ENCODE data around the gene HNRNPUL1. TPM values are rescaled to one million over a fixed set of nuclear protein-coding genes. Genes with fewer than 3 reads are reported as not detected.
"Not testable (repeated sequence)": the region's sequence is repeated elsewhere in the genome, so short reads cannot be mapped to it uniquely, and the experiment has no call there.

HNRNPUL1 gene
- total RNA-seq, 2 experiments from 2014 or later, result 194 to 360 TPM

GRCh38 chr19:41226874-41227390 lies 37.2 kb upstream of the HNRNPUL1 start:
- ChIA-PET POLR2A (no interaction called here), CTCF (ENCODE audit: unreplicated experiment) (no interaction called here)
- Histone ChIP-seq H3K36me3 (ENCODE audit: insufficient read depth, low read length) (no peaks in the 10 kb centered on the region), H2AFZ (ENCODE audit: low read length) (no peak overlapping the region), H3K9me2 (ENCODE audit: insufficient read depth, low read length) (no peaks in the 10 kb centered on the region), H3K27ac (ENCODE audit: low read depth, low read length, poor library complexity, severe bottlenecking) (no peak overlapping the region), H3K79me2 (ENCODE audit: insufficient read depth, low read depth, low read length) (no peaks in the 10 kb centered on the region), H3K4me2 (ENCODE audit: low read length) (no peak overlapping the region), H3K4me1 (ENCODE audit: insufficient read depth, low read length, poor library complexity, severe bottlenecking) (no peaks in the 10 kb centered on the region), H4K20me1 (ENCODE audit: insufficient read depth, low read length) (no peaks in the 10 kb centered on the region), H3K9me3 (ENCODE audit: low read length) (no peaks in the 10 kb centered on the region), H3K4me3 (ENCODE audit: low read depth, low read length, poor library complexity, severe bottlenecking) (no peak overlapping the region)
- TF ChIP-seq CTCF (conservative IDR thresholded peaks at IDR 0.05; ENCODE audit: low read length) (no peak), EZH2phosphoT487 (IDR thresholded peaks at IDR 0.05; ENCODE audit: borderline replicate concordance, low read depth, low read length) (no peak)
- no TSS peak for BruUV-seq (replicated peaks)
- DNase-seq (ENCODE audit: low spot score), result no peak
- intact Hi-C loops (cut with micrococcal nuclease; ENCODE audit: unreplicated experiment), result no loop called here

- Histone ChIP-seq H3K9me3 (ENCODE audit: low read length) (no peaks in the 10 kb centered on the region), H3K27ac (ENCODE audit: low read depth, low read length, poor library complexity, severe bottlenecking) (no peak overlapping the region), H3K79me2 (ENCODE audit: insufficient read depth, low read depth, low read length) (no peaks in the 10 kb centered on the region), H3K4me1 (ENCODE audit: insufficient read depth, low read length, poor library complexity, severe bottlenecking) (no peaks in the 10 kb centered on the region), H3K4me2 (ENCODE audit: low read length) (no peak overlapping the region), H3K9me2 (ENCODE audit: insufficient read depth, low read length) (no peaks in the 10 kb centered on the region), H3K36me3 (ENCODE audit: insufficient read depth, low read length) (no peaks in the 10 kb centered on the region), H4K20me1 (ENCODE audit: insufficient read depth, low read length) (no peaks in the 10 kb centered on the region), H2AFZ (ENCODE audit: low read length) (no peak overlapping the region), H3K4me3 (ENCODE audit: low read depth, low read length, poor library complexity, severe bottlenecking) (no peak overlapping the region)
- no TSS peak for BruUV-seq (replicated peaks)
- no peak for TF ChIP-seq EZH2phosphoT487 (IDR thresholded peaks at IDR 0.05; ENCODE audit: borderline replicate concordance, low read depth, low read length)
- no peak for TF ChIP-seq CTCF (conservative IDR thresholded peaks at IDR 0.05; ENCODE audit: low read length)
- ChIA-PET CTCF (ENCODE audit: unreplicated experiment) (no interaction called here), POLR2A (no interaction called here)
- intact Hi-C loops (cut with micrococcal nuclease; ENCODE audit: unreplicated experiment), result no loop called here
- no peak for DNase-seq (ENCODE audit: low spot score)
These were observed 35.7 kb upstream of the HNRNPUL1 start for GRCh38 chr19:41228486-41228885.

- CTCF ChIA-PET (ENCODE audit: unreplicated experiment); H3K4me2 ChIP-seq (ENCODE audit: low read length); H3K4me1 ChIP-seq (ENCODE audit: insufficient read depth, low read length, poor library complexity, severe bottlenecking); H4K20me1 ChIP-seq (ENCODE audit: insufficient read depth, low read length); BruUV-seq (replicated peaks); H3K27ac ChIP-seq (ENCODE audit: low read depth, low read length, poor library complexity, severe bottlenecking); H3K36me3 ChIP-seq (ENCODE audit: insufficient read depth, low read length); H3K4me3 ChIP-seq (ENCODE audit: low read depth, low read length, poor library complexity, severe bottlenecking); H2AFZ ChIP-seq (ENCODE audit: low read length); DNase-seq (ENCODE audit: low spot score); H3K9me2 ChIP-seq (ENCODE audit: insufficient read depth, low read length); H3K79me2 ChIP-seq (ENCODE audit: insufficient read depth, low read depth, low read length); H3K9me3 ChIP-seq (ENCODE audit: low read length); intact Hi-C loops (cut with micrococcal nuclease; ENCODE audit: unreplicated experiment); POLR2A ChIA-PET: not testable (repeated sequence)
These were observed 34.8 kb upstream of the HNRNPUL1 start for GRCh38 chr19:41229338-41229737.

Data from OCI-LY7 (cell line).